Activated CD8-positive, alpha-beta memory T cell treated with anti-CD3 and anti-CD28 coated beads for 24 hours (primary cell): ENCODE data around the gene FANCD2.
"Not testable (repeated sequence)": the region's sequence is repeated elsewhere in the genome, so short reads cannot be mapped to it uniquely, and the experiment has no call there.

Source experiments
- DNase-seq: peaks from one replicate; pipeline ENCODE4 v3.0.0-alpha.2; 2020

The FANCD2 gene

DNA sequence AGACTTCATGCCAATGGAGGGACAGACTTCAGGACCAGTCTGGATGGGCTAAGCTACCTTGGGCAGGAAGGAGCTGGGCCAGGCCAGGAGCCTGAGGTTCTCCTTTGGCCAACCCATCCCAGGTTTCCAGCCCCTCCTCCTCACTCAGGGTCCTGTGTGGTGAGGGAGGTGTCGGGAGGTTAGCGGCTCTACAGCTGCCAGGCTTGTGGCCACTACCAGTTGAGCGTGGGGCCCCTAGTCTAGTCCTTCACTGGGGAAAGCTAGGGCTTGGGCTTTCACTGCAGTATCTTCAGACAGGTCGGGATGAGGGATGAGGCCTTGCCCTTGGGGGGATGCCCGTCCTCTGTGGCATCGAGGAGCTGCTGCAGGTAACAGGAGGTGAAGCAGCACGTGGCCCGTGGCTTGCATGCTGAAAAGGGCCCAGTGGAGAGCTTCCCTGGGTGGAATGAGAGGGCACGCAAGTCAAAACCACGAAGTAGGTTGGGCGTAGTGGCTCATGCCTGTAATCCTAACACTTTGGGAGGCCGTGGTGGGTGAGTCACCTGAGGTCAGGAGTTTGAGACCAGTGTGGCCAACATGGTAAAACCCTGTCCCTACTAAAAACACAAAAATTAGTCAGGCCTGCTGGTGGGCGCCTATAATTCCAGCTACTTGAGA is 8.5 kb upstream of the FANCD2 start:
- no peak for DNase-seq

- DNase-seq, result not testable (repeated sequence)
Measured at GRCh38 chr3:10018806-10019205, 7.4 kb upstream of the FANCD2 start.

DNA sequence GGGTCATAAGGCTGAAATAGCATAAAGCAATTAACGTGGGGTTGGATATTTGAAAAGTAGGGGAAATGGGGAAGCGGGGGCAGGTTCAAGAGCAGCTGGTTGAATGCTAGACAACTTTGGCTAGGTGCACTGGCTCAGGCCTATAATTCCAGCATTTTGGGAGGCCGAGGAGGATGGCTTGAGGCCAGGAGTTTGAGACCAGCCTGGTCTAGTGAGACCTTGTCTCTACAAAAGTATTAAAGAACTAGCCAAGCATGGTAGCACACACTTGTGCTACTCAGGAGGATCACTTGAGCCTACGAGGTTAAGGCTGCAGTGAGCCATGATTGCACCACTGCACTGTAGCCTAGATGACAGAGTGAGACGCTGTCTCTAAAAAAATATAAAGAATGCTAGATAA is 6.9 kb upstream of the FANCD2 start:
- no peak for DNase-seq

DNA sequence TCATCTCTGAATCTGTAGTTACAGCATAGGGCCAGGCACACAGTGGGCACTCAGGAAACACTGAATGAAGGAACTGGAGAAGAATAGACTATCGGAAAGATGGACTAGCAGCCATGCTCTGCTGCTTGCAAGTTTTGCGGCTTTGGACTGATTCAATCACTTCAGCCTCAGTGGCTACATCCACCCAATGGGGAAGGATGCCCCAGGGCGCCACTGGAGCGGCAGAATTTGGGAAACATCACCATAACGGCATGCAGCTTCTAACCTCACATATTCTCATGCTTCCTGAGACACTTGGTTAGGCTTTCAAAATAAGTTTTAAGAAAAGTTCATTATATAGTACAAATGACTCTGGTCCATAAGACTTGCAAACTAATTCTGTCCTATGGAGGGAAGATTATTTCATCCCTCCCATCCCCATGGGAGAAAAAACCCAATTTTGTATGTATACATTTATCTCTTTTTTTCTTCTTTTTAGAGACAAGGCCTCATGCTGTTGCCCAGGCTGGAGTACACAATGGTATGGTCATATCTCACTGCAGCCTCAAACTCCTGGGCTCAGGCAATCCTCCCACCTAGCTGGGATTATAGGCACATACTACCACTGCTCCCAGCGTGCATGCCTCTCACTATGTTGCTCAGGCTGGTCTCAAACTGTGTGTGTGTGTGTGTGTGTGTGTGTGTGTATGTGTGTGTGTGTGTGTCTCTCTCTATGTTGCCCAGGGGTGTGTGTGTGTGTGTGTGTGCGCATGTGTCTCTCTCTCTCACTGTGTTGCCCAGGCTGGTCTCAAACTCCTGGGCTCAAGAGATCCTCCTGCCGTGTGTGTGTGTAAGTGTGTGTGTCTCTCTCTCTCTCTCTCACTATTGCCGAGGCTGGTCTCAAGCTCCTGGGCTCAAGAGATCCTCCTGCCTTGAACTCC is 4.1 kb upstream of the FANCD2 start:
- no peak for DNase-seq

- no peak for DNase-seq
Measured at GRCh38 chr3:10023587-10024310, 2.5 kb upstream of the FANCD2 start.

- DNase-seq, result no peak
Measured at GRCh38 chr3:10025205-10026083, 793 bp upstream of the FANCD2 start.

DNA sequence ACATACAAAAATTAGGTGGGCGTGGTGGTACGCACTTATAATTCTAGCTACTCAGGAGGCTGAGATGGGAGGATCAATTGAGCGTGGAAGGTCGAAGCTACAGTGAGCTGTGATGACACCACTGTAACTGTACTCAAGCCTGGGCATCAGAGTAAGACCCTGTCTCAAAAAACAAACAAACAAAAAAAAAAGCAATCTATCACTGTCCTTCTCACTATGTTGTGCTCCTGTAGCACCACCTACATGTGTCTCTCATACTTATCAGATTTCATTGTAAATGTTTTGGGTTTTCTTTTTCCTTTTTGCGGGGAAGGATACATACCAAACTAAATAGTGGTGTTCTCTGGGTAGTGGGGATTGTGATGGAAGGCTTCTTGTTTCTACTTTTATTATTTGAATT is 14.8 kb downstream of the FANCD2 start:
- DNase-seq, result no peak

DNA sequence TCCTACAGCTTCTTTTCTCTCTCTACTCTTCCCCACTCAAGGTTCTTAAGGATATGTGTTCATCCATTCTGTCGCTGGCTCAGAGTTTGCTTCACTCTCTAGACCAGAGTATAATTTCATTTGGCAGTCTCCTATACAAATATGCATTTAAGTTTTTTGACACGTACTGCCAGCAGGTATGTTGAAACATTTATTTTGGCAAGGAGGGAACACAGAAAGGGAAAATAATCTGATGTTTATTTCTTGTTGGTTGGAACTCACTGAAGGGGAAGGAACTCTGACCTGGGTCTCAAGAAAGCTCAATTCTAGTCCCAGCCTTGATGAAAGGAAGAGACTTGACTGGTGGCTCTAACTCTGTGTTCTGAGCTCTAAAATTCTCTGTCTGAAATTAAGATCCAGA is 21.6 kb downstream of the FANCD2 start:
- DNase-seq, result no peak

DNA sequence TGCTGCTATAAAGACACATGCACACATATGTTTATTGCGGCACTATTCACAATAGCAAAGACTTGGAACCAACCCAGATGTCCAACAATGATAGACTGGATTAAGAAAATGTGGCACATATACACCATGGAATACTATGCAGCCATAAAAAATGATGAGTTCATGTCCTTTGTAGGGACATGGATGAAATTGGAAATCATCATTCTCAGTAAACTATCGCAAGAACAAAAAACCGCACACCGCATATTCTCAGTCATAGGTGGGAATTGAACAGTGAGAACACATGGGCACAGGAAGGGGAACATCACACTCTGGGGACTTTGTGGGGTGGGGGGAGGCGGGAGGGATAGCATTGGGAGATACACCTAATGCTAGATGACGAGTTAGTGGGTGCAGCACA is 26.8 kb downstream of the FANCD2 start:
- not testable (repeated sequence) for DNase-seq

- DNase-seq, result no peak
Measured at GRCh38 chr3:10055097-10055496, 28.9 kb downstream of the FANCD2 start.

DNA sequence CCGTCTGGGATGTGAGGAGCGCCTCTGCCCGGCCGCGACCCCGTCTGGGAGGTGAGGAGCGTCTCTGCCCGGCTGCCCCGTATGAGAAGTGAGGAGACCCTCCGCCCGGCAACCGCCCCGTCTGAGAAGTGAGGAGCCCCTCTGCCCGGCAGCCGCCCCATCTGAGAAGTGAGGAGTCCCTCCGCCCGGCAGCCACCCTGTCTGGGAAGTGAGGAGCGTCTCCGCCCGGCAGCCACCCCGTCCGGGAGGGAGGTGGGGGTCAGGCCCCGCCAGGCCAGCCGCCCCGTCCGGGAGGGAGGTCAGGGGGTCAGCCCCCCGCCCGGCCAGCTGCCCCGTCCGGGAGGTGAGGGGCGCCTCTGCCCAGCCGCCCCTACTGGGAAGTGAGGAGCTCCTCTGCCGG is 43.8 kb downstream of the FANCD2 start:
- DNase-seq, result not testable (repeated sequence)

- DNase-seq, result no peak
Measured at GRCh38 chr3:10074666-10075065, 48.4 kb downstream of the FANCD2 start.

DNA sequence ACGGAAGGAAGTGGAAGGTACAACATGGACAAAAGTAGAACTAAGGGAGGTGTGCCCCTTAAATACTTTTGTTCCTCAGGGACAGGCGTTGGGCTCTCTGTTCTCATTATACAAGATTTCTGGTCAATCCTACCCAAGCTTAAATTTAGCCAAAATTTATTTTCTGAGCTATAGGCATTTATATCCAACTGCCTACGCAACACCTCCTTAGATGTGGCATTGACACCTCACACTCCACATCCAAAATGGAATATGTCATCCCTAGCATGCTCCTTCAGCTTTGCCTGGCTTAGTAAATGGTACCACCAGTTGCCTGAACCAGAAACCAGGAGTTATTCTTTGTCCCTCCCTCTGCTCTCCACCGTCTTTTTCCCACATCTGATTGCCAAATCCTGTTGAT is 55.6 kb downstream of the FANCD2 start:
- DNase-seq, result no peak

DNA sequence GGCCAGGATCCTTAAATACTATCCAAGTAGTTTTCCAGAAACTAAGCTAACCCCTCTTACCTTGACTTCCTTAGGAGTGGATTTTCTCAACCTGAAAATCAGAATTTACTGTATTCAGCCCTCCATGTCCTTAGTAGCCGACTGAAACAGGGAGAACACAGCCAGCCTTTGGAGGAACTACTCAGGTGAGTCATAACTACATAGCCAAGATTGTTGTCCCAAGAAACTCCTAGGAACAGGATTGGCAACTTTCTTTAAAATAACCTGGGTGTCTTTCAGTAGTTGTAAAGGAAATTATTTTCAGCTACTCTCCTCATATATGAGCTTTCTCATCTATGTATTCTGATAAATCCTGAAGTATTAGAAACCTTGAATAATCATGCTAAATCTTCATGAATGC is 59.5 kb downstream of the FANCD2 start:
- no peak for DNase-seq

- no peak for DNase-seq
Measured at GRCh38 chr3:10088256-10088655, 62.0 kb downstream of the FANCD2 start.

GRCh38 chr3:10090179-10090578 is 63.9 kb downstream of the FANCD2 start:
- DNase-seq, result no peak

GRCh38 chr3:10090774-10091173 is 64.5 kb downstream of the FANCD2 start:
- not testable (repeated sequence) for DNase-seq

- not testable (repeated sequence) for DNase-seq
Measured at GRCh38 chr3:10091387-10091786, 65.2 kb downstream of the FANCD2 start.

DNA sequence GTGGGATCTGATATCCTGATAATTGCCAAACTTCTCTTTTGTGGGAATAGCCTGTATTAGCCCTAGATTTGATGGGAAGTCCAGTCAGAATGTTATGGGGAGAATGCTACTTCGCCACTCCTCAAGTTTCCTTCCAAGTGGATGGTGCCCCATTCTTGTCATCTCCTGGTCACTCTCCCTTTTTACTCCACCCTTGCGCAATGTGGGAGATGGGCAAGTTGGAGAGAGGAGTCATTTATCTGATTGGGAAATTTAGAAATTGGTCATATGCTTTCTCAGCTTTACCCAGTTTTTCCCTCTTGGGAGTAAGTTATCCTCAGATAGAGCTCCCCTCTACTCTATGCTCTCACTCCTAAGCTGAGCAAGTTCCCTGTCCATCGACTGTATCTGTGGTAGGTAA is 67.4 kb downstream of the FANCD2 start:
- DNase-seq, result no peak

GRCh38 chr3:10099041-10099440 is 72.8 kb downstream of the FANCD2 start:
- no peak for DNase-seq

- no peak for DNase-seq
Measured at GRCh38 chr3:10106919-10107318, 80.7 kb downstream of the FANCD2 start.

DNA sequence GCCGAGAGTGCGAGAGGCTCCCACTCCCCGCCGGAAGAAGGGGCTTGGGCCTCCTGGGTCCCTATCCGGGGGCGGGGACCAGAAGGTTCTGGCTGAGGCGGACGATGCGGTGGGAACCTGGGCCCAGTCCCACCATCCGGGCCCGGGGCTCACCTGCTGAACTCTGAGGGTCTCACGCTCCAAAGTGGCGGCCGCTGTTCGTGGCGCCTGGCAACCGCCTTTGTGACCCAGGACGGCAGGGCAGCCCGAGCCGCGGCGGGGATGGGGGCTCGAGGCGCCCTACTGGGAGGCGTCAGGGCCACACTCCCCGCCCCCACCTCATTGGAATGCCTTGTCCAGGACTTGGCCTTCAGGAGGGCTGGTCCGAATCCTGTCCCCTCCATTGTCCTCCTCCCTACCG is 81.9 kb downstream of the FANCD2 start, which contains the start of gene FANCD2OS:
Gene FANCD2OS, minus strand, starts transcription at position 165 of the 400 bp plus-strand sequence. CDS start 3,481 bp downstream, outside the sequence.
- no peak for DNase-seq
